HepG2 (cell line): ENCODE results near the gene CENPB. TPM values are rescaled to one million over a fixed set of nuclear protein-coding genes. Genes with fewer than 3 reads are reported as not detected.

Source experiments
- ZNF552 ChIP-seq: sonication (generic); formaldehyde crosslinking; IDR thresholded peaks from 2 replicates; pipeline ENCODE4 v1.9.0; 2022; ENCODE audit warnings: missing genetic modification reagents, mild to moderate bottlenecking, borderline replicate concordance
- ZNF605 ChIP-seq: sonication (generic); formaldehyde crosslinking; IDR thresholded peaks from 2 replicates; pipeline ENCODE4 v1.8.0; 2022; ENCODE audit warnings: mild to moderate bottlenecking, missing genetic modification reagents
- ZNF652 ChIP-seq: IDR thresholded peaks from 2 replicates; pipeline ENCODE4 v1.6.1; 2016; ENCODE audit warnings: low read depth, borderline replicate concordance
- polyA plus RNA-seq, 8 experiments: library from polyadenylated mRNA; depleted of rRNA in 3 of 8; stranded (reverse) in 7 of 8; unstranded in 1 of 8; fragments of >200 nt; fragmentation: Illumina TruSeq in 4 of 8; extraction: Trizol in 4 of 8; gene quantifications; 2 replicates each; pipeline versions ENCODE4 v1.2.1 to v1.2.3, GENCODE V29; 2011 to 2016; ENCODE audit warnings: low read depth in 4 of 8, missing spikeins in 1 of 8, mixed read lengths in 1 of 8; ENCODE audit not compliant: insufficient read depth in 1 of 8
- total RNA-seq, 5 experiments: library from RNA; depleted of rRNA; stranded (reverse); fragments of >200 nt; fragmentation: Illumina TruSeq; extraction: Trizol; gene quantifications; 2 replicates each; pipeline ENCODE4 v1.2.3, GENCODE V29; 2016; ENCODE audit warnings: low read depth in 1 of 5
- TF ChIP-seq, protein P1 (sequence below): sonication (generic); formaldehyde crosslinking; IDR thresholded peaks from 2 replicates; pipeline ENCODE4 v1.4.0; 2020; ENCODE audit warnings: missing genetic modification reagents
- TF ChIP-seq, protein P2 (sequence below): sonication (generic); formaldehyde crosslinking; IDR thresholded peaks from 2 replicates; pipeline ENCODE4 v1.4.0; 2020; ENCODE audit warnings: missing genetic modification reagents
- TF ChIP-seq, protein P3 (sequence below): sonication (generic); formaldehyde crosslinking; IDR thresholded peaks from 2 replicates; pipeline ENCODE4 v1.4.0; 2020; ENCODE audit warnings: missing genetic modification reagents, borderline replicate concordance
- TF ChIP-seq, protein P4 (sequence below): sonication (generic); formaldehyde crosslinking; IDR thresholded peaks from one replicate; pipeline ENCODE4 v1.5.1; 2020; ENCODE audit warnings: mild to moderate bottlenecking, missing genetic modification reagents; ENCODE audit errors: not compliant biosample characterization

CENPB gene
- total and polyA plus RNA-seq, 2 of the 13 experiments (the other 11 are each of a cell fraction or from before 2014, with no cell fraction given), result 10.4 to 54.5 TPM

DNA sequence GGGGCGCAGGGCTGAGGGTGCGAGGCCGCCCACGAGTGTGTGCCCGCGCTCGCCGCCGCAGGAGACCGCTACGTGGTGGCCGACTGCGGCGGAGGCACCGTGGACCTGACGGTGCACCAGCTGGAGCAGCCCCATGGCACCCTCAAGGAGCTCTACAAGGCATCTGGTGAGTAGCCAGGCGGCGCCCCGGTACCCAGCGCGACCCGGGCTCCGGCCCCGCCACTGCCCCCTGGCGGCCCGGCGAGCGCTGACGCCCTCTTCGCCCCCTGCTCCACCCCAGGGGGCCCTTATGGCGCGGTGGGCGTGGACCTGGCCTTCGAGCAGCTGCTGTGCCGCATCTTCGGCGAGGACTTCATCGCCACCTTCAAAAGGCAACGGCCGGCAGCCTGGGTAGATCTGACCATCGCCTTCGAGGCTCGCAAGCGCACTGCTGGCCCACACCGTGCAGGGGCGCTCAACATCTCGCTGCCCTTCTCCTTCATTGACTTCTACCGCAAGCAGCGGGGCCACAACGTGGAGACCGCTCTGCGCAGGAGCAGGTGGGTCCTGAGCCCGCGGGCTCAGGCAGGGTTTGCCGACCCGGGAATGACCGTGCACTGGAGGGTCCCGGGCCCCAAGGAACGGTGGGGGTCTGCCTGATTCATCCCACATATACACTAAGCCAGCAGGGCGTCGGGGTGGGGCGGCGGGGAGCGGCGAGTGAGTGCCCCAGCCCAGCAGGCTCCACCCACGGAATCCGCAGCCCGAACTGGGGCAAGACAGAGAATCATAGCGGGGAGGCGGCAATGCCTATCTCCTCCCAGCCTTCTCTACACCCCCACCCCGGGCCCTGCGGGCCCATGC lies 36.6 kb downstream of the CENPB start (continued):
- peak; percentile 73; the same call in 1 of the 2 replicates for TF ChIP-seq ZNF552 (CRISPR knock-in tag)
- TF ChIP-seq, protein P1, sequence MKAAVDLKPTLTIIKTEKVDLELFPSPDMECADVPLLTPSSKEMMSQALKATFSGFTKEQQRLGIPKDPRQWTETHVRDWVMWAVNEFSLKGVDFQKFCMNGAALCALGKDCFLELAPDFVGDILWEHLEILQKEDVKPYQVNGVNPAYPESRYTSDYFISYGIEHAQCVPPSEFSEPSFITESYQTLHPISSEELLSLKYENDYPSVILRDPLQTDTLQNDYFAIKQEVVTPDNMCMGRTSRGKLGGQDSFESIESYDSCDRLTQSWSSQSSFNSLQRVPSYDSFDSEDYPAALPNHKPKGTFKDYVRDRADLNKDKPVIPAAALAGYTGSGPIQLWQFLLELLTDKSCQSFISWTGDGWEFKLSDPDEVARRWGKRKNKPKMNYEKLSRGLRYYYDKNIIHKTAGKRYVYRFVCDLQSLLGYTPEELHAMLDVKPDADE (CRISPR knock-in tag), result 0 out of 2 replicates have a peak, but pooled peaks have one; percentile 11
- TF ChIP-seq, protein P2, sequence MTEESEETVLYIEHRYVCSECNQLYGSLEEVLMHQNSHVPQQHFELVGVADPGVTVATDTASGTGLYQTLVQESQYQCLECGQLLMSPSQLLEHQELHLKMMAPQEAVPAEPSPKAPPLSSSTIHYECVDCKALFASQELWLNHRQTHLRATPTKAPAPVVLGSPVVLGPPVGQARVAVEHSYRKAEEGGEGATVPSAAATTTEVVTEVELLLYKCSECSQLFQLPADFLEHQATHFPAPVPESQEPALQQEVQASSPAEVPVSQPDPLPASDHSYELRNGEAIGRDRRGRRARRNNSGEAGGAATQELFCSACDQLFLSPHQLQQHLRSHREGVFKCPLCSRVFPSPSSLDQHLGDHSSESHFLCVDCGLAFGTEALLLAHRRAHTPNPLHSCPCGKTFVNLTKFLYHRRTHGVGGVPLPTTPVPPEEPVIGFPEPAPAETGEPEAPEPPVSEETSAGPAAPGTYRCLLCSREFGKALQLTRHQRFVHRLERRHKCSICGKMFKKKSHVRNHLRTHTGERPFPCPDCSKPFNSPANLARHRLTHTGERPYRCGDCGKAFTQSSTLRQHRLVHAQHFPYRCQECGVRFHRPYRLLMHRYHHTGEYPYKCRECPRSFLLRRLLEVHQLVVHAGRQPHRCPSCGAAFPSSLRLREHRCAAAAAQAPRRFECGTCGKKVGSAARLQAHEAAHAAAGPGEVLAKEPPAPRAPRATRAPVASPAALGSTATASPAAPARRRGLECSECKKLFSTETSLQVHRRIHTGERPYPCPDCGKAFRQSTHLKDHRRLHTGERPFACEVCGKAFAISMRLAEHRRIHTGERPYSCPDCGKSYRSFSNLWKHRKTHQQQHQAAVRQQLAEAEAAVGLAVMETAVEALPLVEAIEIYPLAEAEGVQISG, result peak; percentile 95
- TF ChIP-seq ZNF605 (CRISPR knock-in tag), result peak; percentile 25; the same call in 1 of the 2 replicates
- no peak for TF ChIP-seq ZNF652 (CRISPR knock-in tag)
- TF ChIP-seq, protein P3, sequence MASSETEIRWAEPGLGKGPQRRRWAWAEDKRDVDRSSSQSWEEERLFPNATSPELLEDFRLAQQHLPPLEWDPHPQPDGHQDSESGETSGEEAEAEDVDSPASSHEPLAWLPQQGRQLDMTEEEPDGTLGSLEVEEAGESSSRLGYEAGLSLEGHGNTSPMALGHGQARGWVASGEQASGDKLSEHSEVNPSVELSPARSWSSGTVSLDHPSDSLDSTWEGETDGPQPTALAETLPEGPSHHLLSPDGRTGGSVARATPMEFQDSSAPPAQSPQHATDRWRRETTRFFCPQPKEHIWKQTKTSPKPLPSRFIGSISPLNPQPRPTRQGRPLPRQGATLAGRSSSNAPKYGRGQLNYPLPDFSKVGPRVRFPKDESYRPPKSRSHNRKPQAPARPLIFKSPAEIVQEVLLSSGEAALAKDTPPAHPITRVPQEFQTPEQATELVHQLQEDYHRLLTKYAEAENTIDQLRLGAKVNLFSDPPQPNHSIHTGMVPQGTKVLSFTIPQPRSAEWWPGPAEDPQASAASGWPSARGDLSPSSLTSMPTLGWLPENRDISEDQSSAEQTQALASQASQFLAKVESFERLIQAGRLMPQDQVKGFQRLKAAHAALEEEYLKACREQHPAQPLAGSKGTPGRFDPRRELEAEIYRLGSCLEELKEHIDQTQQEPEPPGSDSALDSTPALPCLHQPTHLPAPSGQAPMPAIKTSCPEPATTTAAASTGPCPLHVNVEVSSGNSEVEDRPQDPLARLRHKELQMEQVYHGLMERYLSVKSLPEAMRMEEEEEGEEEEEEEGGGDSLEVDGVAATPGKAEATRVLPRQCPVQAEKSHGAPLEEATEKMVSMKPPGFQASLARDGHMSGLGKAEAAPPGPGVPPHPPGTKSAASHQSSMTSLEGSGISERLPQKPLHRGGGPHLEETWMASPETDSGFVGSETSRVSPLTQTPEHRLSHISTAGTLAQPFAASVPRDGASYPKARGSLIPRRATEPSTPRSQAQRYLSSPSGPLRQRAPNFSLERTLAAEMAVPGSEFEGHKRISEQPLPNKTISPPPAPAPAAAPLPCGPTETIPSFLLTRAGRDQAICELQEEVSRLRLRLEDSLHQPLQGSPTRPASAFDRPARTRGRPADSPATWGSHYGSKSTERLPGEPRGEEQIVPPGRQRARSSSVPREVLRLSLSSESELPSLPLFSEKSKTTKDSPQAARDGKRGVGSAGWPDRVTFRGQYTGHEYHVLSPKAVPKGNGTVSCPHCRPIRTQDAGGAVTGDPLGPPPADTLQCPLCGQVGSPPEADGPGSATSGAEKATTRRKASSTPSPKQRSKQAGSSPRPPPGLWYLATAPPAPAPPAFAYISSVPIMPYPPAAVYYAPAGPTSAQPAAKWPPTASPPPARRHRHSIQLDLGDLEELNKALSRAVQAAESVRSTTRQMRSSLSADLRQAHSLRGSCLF (CRISPR knock-in tag), result no peak
- TF ChIP-seq, protein P4, sequence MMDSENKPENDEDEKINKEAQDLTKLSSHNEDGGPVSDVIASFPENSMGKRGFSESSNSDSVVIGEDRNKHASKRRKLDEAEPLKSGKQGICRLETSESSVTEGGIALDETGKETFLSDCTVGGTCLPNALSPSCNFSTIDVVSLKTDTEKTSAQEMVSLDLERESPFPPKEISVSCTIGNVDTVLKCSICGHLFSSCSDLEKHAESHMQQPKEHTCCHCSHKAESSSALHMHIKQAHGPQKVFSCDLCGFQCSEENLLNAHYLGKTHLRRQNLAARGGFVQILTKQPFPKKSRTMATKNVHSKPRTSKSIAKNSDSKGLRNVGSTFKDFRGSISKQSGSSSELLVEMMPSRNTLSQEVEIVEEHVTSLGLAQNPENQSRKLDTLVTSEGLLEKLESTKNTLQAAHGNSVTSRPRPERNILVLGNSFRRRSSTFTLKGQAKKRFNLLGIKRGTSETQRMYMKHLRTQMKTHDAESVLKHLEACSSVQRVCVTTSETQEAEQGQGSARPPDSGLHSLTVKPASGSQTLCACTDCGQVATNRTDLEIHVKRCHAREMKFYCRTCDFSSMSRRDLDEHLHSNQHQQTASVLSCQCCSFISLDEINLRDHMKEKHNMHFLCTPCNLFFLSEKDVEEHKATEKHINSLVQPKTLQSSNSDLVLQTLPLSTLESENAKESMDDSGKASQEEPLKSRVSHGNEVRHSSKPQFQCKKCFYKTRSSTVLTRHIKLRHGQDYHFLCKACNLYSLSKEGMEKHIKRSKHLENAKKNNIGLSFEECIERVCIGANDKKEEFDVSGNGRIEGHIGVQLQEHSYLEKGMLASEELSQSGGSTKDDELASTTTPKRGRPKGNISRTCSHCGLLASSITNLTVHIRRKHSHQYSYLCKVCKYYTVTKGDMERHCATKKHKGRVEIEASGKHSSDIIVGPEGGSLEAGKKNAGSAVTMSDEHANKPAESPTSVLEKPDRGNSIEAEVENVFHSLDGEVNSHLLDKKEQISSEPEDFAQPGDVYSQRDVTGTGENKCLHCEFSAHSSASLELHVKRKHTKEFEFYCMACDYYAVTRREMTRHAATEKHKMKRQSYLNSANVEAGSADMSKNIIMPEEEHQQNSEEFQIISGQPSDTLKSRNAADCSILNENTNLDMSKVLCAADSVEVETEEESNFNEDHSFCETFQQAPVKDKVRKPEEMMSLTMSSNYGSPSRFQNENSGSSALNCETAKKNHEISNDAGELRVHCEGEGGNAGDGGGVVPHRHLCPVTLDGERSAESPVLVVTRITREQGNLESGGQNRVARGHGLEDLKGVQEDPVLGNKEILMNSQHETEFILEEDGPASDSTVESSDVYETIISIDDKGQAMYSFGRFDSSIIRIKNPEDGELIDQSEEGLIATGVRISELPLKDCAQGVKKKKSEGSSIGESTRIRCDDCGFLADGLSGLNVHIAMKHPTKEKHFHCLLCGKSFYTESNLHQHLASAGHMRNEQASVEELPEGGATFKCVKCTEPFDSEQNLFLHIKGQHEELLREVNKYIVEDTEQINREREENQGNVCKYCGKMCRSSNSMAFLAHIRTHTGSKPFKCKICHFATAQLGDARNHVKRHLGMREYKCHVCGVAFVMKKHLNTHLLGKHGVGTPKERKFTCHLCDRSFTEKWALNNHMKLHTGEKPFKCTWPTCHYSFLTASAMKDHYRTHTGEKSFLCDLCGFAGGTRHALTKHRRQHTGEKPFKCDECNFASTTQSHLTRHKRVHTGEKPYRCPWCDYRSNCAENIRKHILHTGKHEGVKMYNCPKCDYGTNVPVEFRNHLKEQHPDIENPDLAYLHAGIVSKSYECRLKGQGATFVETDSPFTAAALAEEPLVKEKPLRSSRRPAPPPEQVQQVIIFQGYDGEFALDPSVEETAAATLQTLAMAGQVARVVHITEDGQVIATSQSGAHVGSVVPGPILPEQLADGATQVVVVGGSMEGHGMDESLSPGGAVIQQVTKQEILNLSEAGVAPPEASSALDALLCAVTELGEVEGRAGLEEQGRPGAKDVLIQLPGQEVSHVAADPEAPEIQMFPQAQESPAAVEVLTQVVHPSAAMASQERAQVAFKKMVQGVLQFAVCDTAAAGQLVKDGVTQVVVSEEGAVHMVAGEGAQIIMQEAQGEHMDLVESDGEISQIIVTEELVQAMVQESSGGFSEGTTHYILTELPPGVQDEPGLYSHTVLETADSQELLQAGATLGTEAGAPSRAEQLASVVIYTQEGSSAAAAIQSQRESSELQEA, result peak; percentile 37
